ENCODE data around the gene ENOX1. TPM values are rescaled to one million over a fixed set of nuclear protein-coding genes. Genes with fewer than 3 reads are reported as not detected.

ENOX1 gene
- total RNA-seq, 4 donors from 2014 or later = 0.27 to 0.83 (median 0.53) TPM; not detected in 1

GRCh38 chr13:43767341-43767931 lies 19.3 kb downstream of the ENOX1 start:
- TF ChIP-seq CTCF (IDR thresholded peaks at IDR 0.05) = no peak
- TF ChIP-seq POLR2A (IDR thresholded peaks at IDR 0.05) = no peak
- H3K36me3 ChIP-seq = no peaks in the 10 kb centered on the region
- no peak overlapping the region for H3K4me3 ChIP-seq
- H3K4me1 ChIP-seq = no peaks in the 10 kb centered on the region
- no peaks in the 10 kb centered on the region for H3K9me3 ChIP-seq
- no peak for DNase-seq
- no peaks in the 10 kb centered on the region for H3K27me3 ChIP-seq
- H3K27ac ChIP-seq = peak overlapping the region in 1 of 4 donors; percentile 39

GRCh38 chr13:43766725-43767124 lies 20.0 kb downstream of the ENOX1 start:
- no peak overlapping the region for H3K4me3 ChIP-seq
- TF ChIP-seq POLR2A (IDR thresholded peaks at IDR 0.05) (no peak), CTCF (IDR thresholded peaks at IDR 0.05) (no peak)
- no peak for DNase-seq
- peak overlapping the region in 1 of 4 donors; percentile 39 for H3K27ac ChIP-seq
- no peaks in the 10 kb centered on the region for H3K9me3 ChIP-seq
- H3K27me3 ChIP-seq = no peaks in the 10 kb centered on the region
- H3K4me1 ChIP-seq = no peaks in the 10 kb centered on the region
- H3K36me3 ChIP-seq = no peaks in the 10 kb centered on the region

- no peak for DNase-seq
- H3K36me3 ChIP-seq = no peaks in the 10 kb centered on the region
- no peak overlapping the region for H3K27ac ChIP-seq
- no peaks in the 10 kb centered on the region for H3K9me3 ChIP-seq
- no peak overlapping the region for H3K4me3 ChIP-seq
- H3K27me3 ChIP-seq = no peaks in the 10 kb centered on the region
- no peaks in the 10 kb centered on the region for H3K4me1 ChIP-seq
- no peak for TF ChIP-seq POLR2A (IDR thresholded peaks at IDR 0.05)
- no peak for TF ChIP-seq CTCF (IDR thresholded peaks at IDR 0.05)
Measured at GRCh38 chr13:43764349-43764748, 22.4 kb downstream of the ENOX1 start.

GRCh38 chr13:43763143-43763759 lies 23.5 kb downstream of the ENOX1 start:
- TF ChIP-seq CTCF (IDR thresholded peaks at IDR 0.05) (no peak), POLR2A (IDR thresholded peaks at IDR 0.05) (no peak)
- H3K9me3 ChIP-seq = no peaks in the 10 kb centered on the region
- H3K27me3 ChIP-seq = no peaks in the 10 kb centered on the region
- DNase-seq = no peak
- H3K4me3 ChIP-seq = no peak overlapping the region
- no peaks in the 10 kb centered on the region for H3K36me3 ChIP-seq
- no peak overlapping the region for H3K27ac ChIP-seq
- no peaks in the 10 kb centered on the region for H3K4me1 ChIP-seq

GRCh38 chr13:43761616-43762315 lies 25.0 kb downstream of the ENOX1 start:
- no peaks in the 10 kb centered on the region for H3K36me3 ChIP-seq
- no peak for TF ChIP-seq POLR2A (IDR thresholded peaks at IDR 0.05)
- no peak for TF ChIP-seq CTCF (IDR thresholded peaks at IDR 0.05)
- H3K9me3 ChIP-seq = no peaks in the 10 kb centered on the region
- DNase-seq = no peak
- no peaks in the 10 kb centered on the region for H3K27me3 ChIP-seq
- H3K4me1 ChIP-seq = no peaks in the 10 kb centered on the region
- H3K27ac ChIP-seq = no peak overlapping the region
- no peak overlapping the region for H3K4me3 ChIP-seq
